Natural killer cell treated with Interleukin-12 subunit alpha and Interleukin-12 subunit beta and Interleukin-15 and Interleukin-18, amount 100 ng/mL, for 72 hours (primary cell): ENCODE data around the gene ADK. TPM values are rescaled to one million over a fixed set of nuclear protein-coding genes. Genes with fewer than 3 reads are reported as not detected.
"Not testable (repeated sequence)": the region's sequence is repeated elsewhere in the genome, so short reads cannot be mapped to it uniquely, and the experiment has no call there.

ENCODE experiments used
- ATAC-seq, 2 donors: fragments of 150-1000 bp; cut with Tn5 transposase in 1 of 2; sonication (Bioruptor Pico), chemical (Tn5 transposase) in 1 of 2; 2 replicates each; pipeline ENCODE4 v1.10.0; 2021
- DNase-seq: peaks from one replicate; pipeline ENCODE4 v3.0.0; 2022; ENCODE audit warnings: low spot score
- H3K27ac Mint-ChIP-seq, 2 donors: 1 replicate in 1 of 2; 2 replicates in 1 of 2; pipeline ENCODE4 v1.8.0; 2022; ENCODE audit warnings: mixed read lengths in 2 of 2, mild to moderate bottlenecking in 1 of 2, moderate library complexity in 1 of 2
- H3K27me3 Mint-ChIP-seq, 2 donors: 1 replicate in 1 of 2; 2 replicates in 1 of 2; pipeline ENCODE4 v1.8.0; 2022; ENCODE audit warnings: mixed read lengths in 2 of 2
- H3K36me3 Mint-ChIP-seq: one replicate; pipeline ENCODE4 v1.8.0; 2022; ENCODE audit warnings: mixed read lengths
- H3K4me1 Mint-ChIP-seq, 2 donors: 1 replicate in 1 of 2; 2 replicates in 1 of 2; pipeline ENCODE4 v1.8.0; 2022; ENCODE audit warnings: low read depth in 2 of 2, mixed read lengths in 2 of 2, mild to moderate bottlenecking in 1 of 2
- H3K4me3 Mint-ChIP-seq: one replicate; pipeline ENCODE4 v1.8.0; 2022; ENCODE audit warnings: mixed read lengths
- H3K9me3 Mint-ChIP-seq: 2 replicates; pipeline ENCODE4 v1.8.0; 2022; ENCODE audit warnings: mixed read lengths
- total RNA-seq, 2 donors: library from RNA; stranded (reverse); gene quantifications; one replicate each; pipeline ENCODE4 v1.2.3, GENCODE V29; 2022

The ADK gene
- total RNA-seq, 2 donors from 2014 or later, result 18.9 to 49.5 TPM

DNA sequence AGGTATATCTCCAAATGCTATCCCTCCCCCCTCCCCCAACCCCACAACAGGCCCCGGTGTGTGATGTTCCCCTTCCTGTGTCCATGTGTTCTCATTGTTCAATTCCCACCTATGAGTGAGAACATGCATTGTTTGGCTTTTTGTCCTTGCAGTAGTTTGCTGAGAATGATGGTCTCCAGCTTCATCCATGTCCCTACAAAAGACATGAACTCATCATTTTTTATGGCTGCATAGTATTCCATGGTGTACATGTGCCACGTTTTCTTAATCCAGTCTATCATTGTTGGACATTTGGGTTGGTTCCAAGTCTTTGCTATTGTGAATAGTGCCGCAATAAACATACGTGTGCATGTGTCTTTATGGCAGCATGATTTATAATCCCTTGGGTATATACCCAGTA, 417.9 kb downstream of the ADK start:
- ATAC-seq, H3K4me1 Mint-ChIP-seq, DNase-seq, H3K27ac Mint-ChIP-seq, H3K9me3 Mint-ChIP-seq, H3K4me3 Mint-ChIP-seq, H3K36me3 Mint-ChIP-seq, H3K27me3 Mint-ChIP-seq: not testable (repeated sequence)

DNA sequence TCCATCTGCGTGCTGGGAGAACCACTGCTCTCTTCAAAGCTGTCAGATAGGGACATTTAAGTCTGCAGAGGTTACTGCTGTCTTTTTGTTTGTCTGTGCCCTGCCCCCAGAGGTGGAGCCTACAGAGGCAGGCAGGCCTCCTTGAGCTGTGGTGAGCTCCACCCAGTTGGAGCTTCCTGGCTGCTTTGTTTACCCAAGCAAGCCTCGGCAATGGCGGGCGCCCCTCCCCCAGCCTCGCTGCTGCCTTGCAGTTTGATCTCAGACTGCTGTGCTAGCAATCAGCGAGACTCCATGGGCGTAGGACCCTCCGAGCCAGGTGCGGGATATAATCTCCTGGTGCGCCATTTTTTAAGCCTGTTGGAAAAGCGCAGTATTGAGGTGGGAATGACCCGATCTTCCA, 422.5 kb downstream of the ADK start:
- ATAC-seq, DNase-seq, H3K27ac Mint-ChIP-seq: not testable (repeated sequence)

DNA sequence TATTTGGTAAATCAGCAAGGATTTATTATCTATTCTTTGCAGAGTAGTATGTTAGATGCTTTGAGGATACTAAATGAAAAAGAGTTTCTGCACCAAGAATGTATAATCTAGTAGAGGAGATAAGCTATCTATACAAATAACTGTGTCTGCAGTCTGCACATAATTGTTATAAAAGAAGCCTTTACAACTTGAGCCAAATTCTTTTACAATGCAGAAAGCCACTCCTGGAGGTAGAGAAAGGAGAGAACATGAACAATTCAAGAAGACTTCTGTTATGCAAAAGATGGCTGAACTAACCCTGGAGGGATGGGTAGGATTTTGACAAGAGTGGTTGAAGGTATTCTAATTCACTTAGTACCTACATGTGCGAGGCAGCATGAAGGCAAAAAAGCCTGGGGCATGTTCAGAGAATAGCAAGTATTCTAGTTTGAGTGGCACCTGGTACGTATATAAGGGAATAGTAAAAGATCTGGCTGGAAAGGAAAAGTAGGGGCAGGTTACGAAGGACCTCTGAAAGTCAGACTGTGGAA, 424.2 kb downstream of the ADK start:
- Mint-ChIP-seq H3K9me3 (peaks cover 3% of the 10 kb centered on the region), H3K27ac (no peak overlapping the region), H3K4me3 (no peak overlapping the region), H3K4me1 (no peaks in the 10 kb centered on the region), H3K27me3 (no peaks in the 10 kb centered on the region), H3K36me3 (peaks cover 5% of the 10 kb centered on the region)
- DNase-seq, result no peak
- no peak for ATAC-seq

More for the DNA sequence above, 422.5 kb downstream of the ADK start:
- not testable (repeated sequence) for H3K27me3 Mint-ChIP-seq, H3K4me3 Mint-ChIP-seq, H3K4me1 Mint-ChIP-seq, H3K36me3 Mint-ChIP-seq, H3K9me3 Mint-ChIP-seq

GRCh38 chr10:74575912-74576311, 424.9 kb downstream of the ADK start:
- Mint-ChIP-seq H3K9me3 (peaks cover 3% of the 10 kb centered on the region), H3K4me3 (no peak overlapping the region), H3K27me3 (no peaks in the 10 kb centered on the region), H3K27ac (no peak overlapping the region), H3K36me3 (peaks cover 9% of the 10 kb centered on the region), H3K4me1 (no peaks in the 10 kb centered on the region)
- DNase-seq (no peak), ATAC-seq (no peak)

GRCh38 chr10:74576586-74576985, 425.6 kb downstream of the ADK start:
- H3K27me3 Mint-ChIP-seq, result no peaks in the 10 kb centered on the region
- peaks cover 10% of the 10 kb centered on the region for H3K36me3 Mint-ChIP-seq
- H3K4me1 Mint-ChIP-seq, result no peaks in the 10 kb centered on the region
- H3K27ac Mint-ChIP-seq, result no peak overlapping the region
- ATAC-seq (no peak), DNase-seq (no peak)
- H3K9me3 Mint-ChIP-seq, result peaks cover 3% of the 10 kb centered on the region
- no peak overlapping the region for H3K4me3 Mint-ChIP-seq

DNA sequence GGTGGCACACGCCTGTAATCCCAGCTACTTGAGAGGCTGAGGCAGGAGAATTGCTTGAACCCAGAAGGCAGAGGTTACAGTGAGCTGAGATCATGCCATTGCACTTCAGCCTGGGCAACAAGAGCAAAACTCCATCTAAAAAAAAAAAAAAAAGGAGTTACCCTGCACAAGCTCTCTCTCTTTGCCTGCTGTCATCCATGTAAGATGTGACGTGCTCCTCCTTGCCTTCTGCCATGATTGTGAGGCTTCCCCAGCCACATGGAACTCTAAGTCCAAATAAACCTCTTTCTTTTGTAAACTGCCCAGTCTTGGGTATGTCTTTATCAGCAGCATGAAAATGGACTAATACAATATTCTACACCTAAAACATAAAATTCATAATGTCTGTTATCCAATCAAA, 429.4 kb downstream of the ADK start:
- not testable (repeated sequence) for H3K36me3 Mint-ChIP-seq, H3K27me3 Mint-ChIP-seq, H3K4me1 Mint-ChIP-seq, DNase-seq, ATAC-seq, H3K9me3 Mint-ChIP-seq, H3K27ac Mint-ChIP-seq, H3K4me3 Mint-ChIP-seq

- DNase-seq (no peak), ATAC-seq (no peak)
- Mint-ChIP-seq H3K27ac (no peak overlapping the region), H3K9me3 (no peaks in the 10 kb centered on the region), H3K27me3 (no peaks in the 10 kb centered on the region), H3K36me3 (peaks cover 5% of the 10 kb centered on the region), H3K4me3 (no peak overlapping the region), H3K4me1 (peaks cover 25 to 26% of the 10 kb centered on the region in 2 donors)
Measured at GRCh38 chr10:74582566-74582965, 431.5 kb downstream of the ADK start.

GRCh38 chr10:74585231-74586087, 434.4 kb downstream of the ADK start:
- Mint-ChIP-seq H3K4me1 (peaks cover 25 to 26% of the 10 kb centered on the region in 2 donors), H3K27me3 (no peaks in the 10 kb centered on the region), H3K36me3 (peaks cover 5% of the 10 kb centered on the region), H3K4me3 (peak overlapping the region; percentile 89), H3K27ac (peak overlapping the region; percentile 87 to 94), H3K9me3 (no peaks in the 10 kb centered on the region)
- peak; percentile 65 for DNase-seq
- ATAC-seq, result peak; percentile 90 to 92

GRCh38 chr10:74586088-74586585, 435.1 kb downstream of the ADK start:
- no peaks in the 10 kb centered on the region for H3K36me3 Mint-ChIP-seq
- peak in 1 of 2 donors; percentile 40 for ATAC-seq
- no peaks in the 10 kb centered on the region for H3K27me3 Mint-ChIP-seq
- peaks cover 25 to 26% of the 10 kb centered on the region in 2 donors for H3K4me1 Mint-ChIP-seq
- peak overlapping the region; percentile 89 for H3K4me3 Mint-ChIP-seq
- H3K9me3 Mint-ChIP-seq, result no peaks in the 10 kb centered on the region
- DNase-seq, result no peak
- peak overlapping the region; percentile 87 to 94 for H3K27ac Mint-ChIP-seq

GRCh38 chr10:74587109-74587854, 436.3 kb downstream of the ADK start:
- peak overlapping the region; percentile 60 for H3K4me3 Mint-ChIP-seq
- peak overlapping the region; percentile 87 to 94 for H3K27ac Mint-ChIP-seq
- H3K36me3 Mint-ChIP-seq, result no peaks in the 10 kb centered on the region
- H3K9me3 Mint-ChIP-seq, result no peaks in the 10 kb centered on the region
- H3K4me1 Mint-ChIP-seq, result peaks cover 25 to 26% of the 10 kb centered on the region in 2 donors
- no peak for DNase-seq
- no peaks in the 10 kb centered on the region for H3K27me3 Mint-ChIP-seq
- ATAC-seq, result no peak

- no peak overlapping the region for H3K27ac Mint-ChIP-seq
- H3K36me3 Mint-ChIP-seq, result no peaks in the 10 kb centered on the region
- H3K4me3 Mint-ChIP-seq, result no peak overlapping the region
- no peaks in the 10 kb centered on the region for H3K9me3 Mint-ChIP-seq
- DNase-seq, result no peak
- no peak for ATAC-seq
- peaks cover 23 to 25% of the 10 kb centered on the region in 2 donors for H3K4me1 Mint-ChIP-seq
- H3K27me3 Mint-ChIP-seq, result no peaks in the 10 kb centered on the region
Measured at GRCh38 chr10:74589226-74589673, 438.2 kb downstream of the ADK start.

- Mint-ChIP-seq H3K4me1 (peaks cover 22 to 25% of the 10 kb centered on the region in 2 donors), H3K4me3 (no peak overlapping the region)
- ATAC-seq, result no peak
Measured at GRCh38 chr10:74589851-74590250, 438.8 kb downstream of the ADK start.

DNA sequence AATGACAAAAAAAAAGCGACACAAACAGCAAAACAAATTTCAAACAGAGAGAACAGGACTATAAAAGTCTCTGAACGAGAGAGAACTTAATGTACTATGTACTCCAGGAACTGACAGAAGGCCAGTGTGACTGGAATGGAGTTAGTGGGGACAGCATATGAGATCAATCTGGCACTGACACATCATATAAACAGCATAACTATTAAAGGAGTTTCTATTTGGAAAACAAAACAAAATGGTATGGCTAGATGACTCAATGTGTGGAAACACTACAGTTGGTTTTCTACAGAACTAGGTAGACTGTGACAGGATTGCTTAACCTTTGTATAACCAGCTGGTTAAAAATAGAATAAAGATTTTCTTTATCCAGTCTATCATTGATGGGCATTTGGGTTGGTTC, 442.4 kb downstream of the ADK start:
- no peaks in the 10 kb centered on the region for H3K27me3 Mint-ChIP-seq
- ATAC-seq, result peak in 1 of 2 donors; percentile 43
- no peaks in the 10 kb centered on the region for H3K36me3 Mint-ChIP-seq

More at GRCh38 chr10:74589851-74590250, 438.8 kb downstream of the ADK start:
- no peaks in the 10 kb centered on the region for H3K9me3 Mint-ChIP-seq
- no peak for DNase-seq
- H3K27me3 Mint-ChIP-seq, result no peaks in the 10 kb centered on the region
- no peak overlapping the region for H3K27ac Mint-ChIP-seq
- H3K36me3 Mint-ChIP-seq, result no peaks in the 10 kb centered on the region

DNA sequence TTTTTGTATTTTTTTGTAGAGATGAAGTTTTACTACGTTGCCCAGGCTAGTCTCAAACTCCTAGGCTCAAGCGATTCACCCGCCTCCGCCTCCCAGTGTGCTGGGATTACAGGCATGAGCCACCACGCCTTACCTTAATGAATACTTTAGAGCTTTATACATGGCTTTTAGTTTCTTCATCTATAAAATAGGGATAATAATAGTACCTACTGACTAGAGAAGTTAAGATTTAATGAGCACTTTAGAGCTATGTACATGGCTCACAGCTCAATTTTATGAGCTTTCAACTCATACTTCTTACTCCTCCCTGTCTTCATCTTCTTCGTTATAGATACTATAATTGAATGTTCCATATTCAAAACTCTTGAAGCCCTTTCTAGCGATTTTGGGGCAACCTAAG, 445.7 kb downstream of the ADK start:
- Mint-ChIP-seq H3K27me3 (no peaks in the 10 kb centered on the region), H3K27ac (no peak overlapping the region), H3K36me3 (no peaks in the 10 kb centered on the region), H3K4me1 (peaks cover 0 to 4% of the 10 kb centered on the region in 2 donors), H3K9me3 (no peaks in the 10 kb centered on the region), H3K4me3 (no peak overlapping the region)
- no peak for ATAC-seq
- no peak for DNase-seq

More for the DNA sequence above, 442.4 kb downstream of the ADK start:
- Mint-ChIP-seq H3K9me3 (no peaks in the 10 kb centered on the region), H3K4me3 (no peak overlapping the region), H3K4me1 (peaks cover 0 to 4% of the 10 kb centered on the region in 2 donors), H3K27ac (no peak overlapping the region)
- no peak for DNase-seq
